Mucosa of descending colon (tissue), 3 donors: Measurements from ENCODE around the gene TMEM117. TPM values are rescaled to one million over a fixed set of nuclear protein-coding genes. Genes with fewer than 3 reads are reported as not detected.
A peak's percentile ranks its signal among the peaks of the same experiment; 100 is the strongest.

ENCODE experiments used
- ATAC-seq: fragments of 200-7000 bp; cut with Tn5 transposase; one replicate; pipeline ENCODE4 v1.9.1; 2020; ENCODE audit warnings: mild to moderate bottlenecking, moderate library complexity
- DNase-seq, 3 donors: peaks; one replicate each; pipeline ENCODE4 v3.0.0-alpha.2; 2020
- H3K36me3 ChIP-seq: fragments of 200-600 bp; one replicate; pipeline ENCODE4 v1.8.0; 2021; ENCODE audit warnings: low read depth, mild to moderate bottlenecking
- H3K4me1 ChIP-seq: fragments of 200-600 bp; one replicate; pipeline ENCODE4 v1.8.0; 2021; ENCODE audit warnings: low read depth, mild to moderate bottlenecking
- H3K4me3 ChIP-seq: fragments of 200-600 bp; one replicate; pipeline ENCODE4 v1.8.0; 2021; ENCODE audit warnings: mild to moderate bottlenecking
- H3K9me3 ChIP-seq: fragments of 200-600 bp; one replicate; pipeline ENCODE4 v1.8.0; 2021; ENCODE audit warnings: mild to moderate bottlenecking
- intact Hi-C, 2 donors: fragments of 100-400 bp; cut with DNase I in 1 of 2; cut with micrococcal nuclease in 1 of 2; formaldehyde crosslinking; loops; one replicate each; pipeline versions ENCODE4 v1.11.0 to v1.11.1; 2022; cut with DNase I, micrococcal nuclease
- total RNA-seq, 3 donors: library from RNA; stranded (reverse); fragmentation: NEBNext Ultra II Directional in 2 of 3; extraction: Animal tissue kit (Norgen Biotek cat#: 25700) in 2 of 3; gene quantifications; one replicate each; pipeline versions ENCODE4 v1.2.1 to v1.2.4, GENCODE V29; 2021 to 2023
- TF ChIP-seq, protein P1 (sequence below): fragments of 200-600 bp; IDR thresholded peaks from one replicate; pipeline ENCODE4 v1.8.0; 2022; ENCODE audit warnings: antibody characterized with exemption, mild to moderate bottlenecking
- donor health status: DM: no; HTN: no; CAD: no; lungs with moderate emphysema.
- donor health status: DM: no; HTN: no; CAD: no.
- donor health status: DM: no; HTN: yes; CAD: no.

Gene TMEM117
- total RNA-seq, 3 donors from 2014 or later, result 10.1 to 15.2 (median 12.3) TPM

- Histone ChIP-seq H3K4me3 (no peak overlapping the region), H3K4me1 (no peaks in the 10 kb centered on the region), H3K9me3 (no peaks in the 10 kb centered on the region), H3K36me3 (no peaks in the 10 kb centered on the region)
- DNase-seq (peak in 2 of 3 donors; percentile 34 to 38), ATAC-seq (peak; percentile 90)
- intact Hi-C loops, result no loop called here
- TF ChIP-seq, protein P1, sequence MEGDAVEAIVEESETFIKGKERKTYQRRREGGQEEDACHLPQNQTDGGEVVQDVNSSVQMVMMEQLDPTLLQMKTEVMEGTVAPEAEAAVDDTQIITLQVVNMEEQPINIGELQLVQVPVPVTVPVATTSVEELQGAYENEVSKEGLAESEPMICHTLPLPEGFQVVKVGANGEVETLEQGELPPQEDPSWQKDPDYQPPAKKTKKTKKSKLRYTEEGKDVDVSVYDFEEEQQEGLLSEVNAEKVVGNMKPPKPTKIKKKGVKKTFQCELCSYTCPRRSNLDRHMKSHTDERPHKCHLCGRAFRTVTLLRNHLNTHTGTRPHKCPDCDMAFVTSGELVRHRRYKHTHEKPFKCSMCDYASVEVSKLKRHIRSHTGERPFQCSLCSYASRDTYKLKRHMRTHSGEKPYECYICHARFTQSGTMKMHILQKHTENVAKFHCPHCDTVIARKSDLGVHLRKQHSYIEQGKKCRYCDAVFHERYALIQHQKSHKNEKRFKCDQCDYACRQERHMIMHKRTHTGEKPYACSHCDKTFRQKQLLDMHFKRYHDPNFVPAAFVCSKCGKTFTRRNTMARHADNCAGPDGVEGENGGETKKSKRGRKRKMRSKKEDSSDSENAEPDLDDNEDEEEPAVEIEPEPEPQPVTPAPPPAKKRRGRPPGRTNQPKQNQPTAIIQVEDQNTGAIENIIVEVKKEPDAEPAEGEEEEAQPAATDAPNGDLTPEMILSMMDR, result peak; percentile 61
These were observed 164.6 kb downstream of the TMEM117 start for GRCh38 chr12:44000309-44000952.

DNA sequence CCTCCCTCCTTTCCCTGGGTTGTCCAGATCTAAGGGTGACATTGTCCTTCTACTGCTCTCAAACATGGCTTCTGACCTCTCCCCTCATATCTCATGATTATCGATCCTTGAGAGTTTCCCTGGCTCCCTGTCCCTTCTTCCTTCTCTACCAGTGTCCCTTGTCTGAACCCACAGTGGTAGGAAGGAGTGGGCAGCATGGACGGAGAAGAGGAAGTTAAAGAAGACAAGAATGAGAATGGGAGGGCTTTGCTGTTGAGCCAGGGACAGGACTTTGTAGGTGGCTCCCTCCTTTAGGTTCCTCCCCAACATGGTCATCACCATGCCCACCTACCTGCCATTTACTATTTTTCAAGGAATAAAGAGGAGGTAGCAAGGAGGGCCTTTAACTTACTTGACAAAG lies 166.7 kb downstream of the TMEM117 start:
- ATAC-seq, result no peak
- H3K4me3 ChIP-seq, result no peak overlapping the region
- no peaks in the 10 kb centered on the region for H3K4me1 ChIP-seq
- intact Hi-C loops, result no loop called here
- DNase-seq, result no peak
- no peaks in the 10 kb centered on the region for H3K36me3 ChIP-seq
- H3K9me3 ChIP-seq, result peaks cover 1% of the 10 kb centered on the region
- TF ChIP-seq, protein P1, result no peak

DNA sequence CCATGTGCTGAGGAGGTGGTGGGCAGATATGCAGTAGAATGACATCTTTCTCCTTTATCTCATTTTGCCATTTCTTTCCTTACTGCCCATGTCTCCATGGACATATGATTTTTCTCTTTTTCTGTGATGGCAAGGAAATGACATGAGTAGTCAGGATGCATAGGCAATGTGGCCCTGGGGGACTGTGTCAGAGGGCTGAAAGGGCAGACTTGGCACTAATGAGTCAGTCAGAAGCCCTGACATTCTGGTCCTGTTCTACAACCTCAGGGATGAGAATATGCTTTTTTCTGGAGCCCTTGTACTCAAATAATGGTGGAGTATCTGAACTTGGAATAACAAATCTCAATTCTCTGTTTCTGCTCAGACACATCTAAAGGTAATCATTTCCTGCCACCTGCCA lies 167.8 kb downstream of the TMEM117 start:
- intact Hi-C loops, result no loop called here
- Histone ChIP-seq H3K4me1 (no peaks in the 10 kb centered on the region), H3K36me3 (no peaks in the 10 kb centered on the region), H3K9me3 (peaks cover 7% of the 10 kb centered on the region), H3K4me3 (no peak overlapping the region)
- DNase-seq, result no peak
- no peak for ATAC-seq
- TF ChIP-seq, protein P1, result no peak

GRCh38 chr12:44015333-44015941 lies 179.6 kb downstream of the TMEM117 start:
- ATAC-seq (peak; percentile 35), DNase-seq (peak in 1 of 3 donors; percentile 10)
- TF ChIP-seq, protein P1, result peak; percentile 31
- intact Hi-C loops, result no loop called here
- Histone ChIP-seq H3K4me3 (no peak overlapping the region), H3K36me3 (no peaks in the 10 kb centered on the region), H3K4me1 (no peaks in the 10 kb centered on the region), H3K9me3 (no peaks in the 10 kb centered on the region)

- DNase-seq (no peak), ATAC-seq (no peak)
- Histone ChIP-seq H3K4me3 (no peak overlapping the region), H3K4me1 (no peaks in the 10 kb centered on the region), H3K36me3 (no peaks in the 10 kb centered on the region), H3K9me3 (no peaks in the 10 kb centered on the region)
- TF ChIP-seq, protein P1, result no peak
- intact Hi-C loops, result no loop called here
These were observed 181.3 kb downstream of the TMEM117 start for GRCh38 chr12:44017216-44017615.
